IPS-NIHi11 (cell line): ENCODE measurements around the gene CNTNAP2.

Experiments used
- DNase-seq: peaks from one replicate; pipeline ENCODE4 v3.0.0; 2012; ENCODE audit warnings: mixed read lengths, low spot score

The CNTNAP2 gene

DNA sequence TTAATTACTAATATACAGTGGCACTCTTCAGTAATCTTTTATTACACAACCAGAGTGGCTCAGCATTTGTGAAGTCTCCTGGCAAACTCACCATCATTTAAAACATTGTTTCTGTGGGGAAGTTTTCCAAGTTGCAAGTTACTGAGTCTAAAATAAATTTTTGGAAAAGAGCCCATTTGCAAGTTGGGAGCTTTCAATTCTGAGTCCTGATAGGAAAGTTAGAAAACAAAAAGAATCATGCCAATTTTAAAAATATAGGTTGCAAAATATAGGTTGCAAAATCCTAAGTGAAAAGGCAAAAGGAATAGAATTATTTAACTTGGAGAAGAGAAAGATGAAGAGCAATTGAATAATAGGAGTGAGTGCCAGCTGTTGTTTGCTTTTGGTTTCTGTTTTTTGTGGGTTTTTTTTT is 2095.1 kb downstream of the CNTNAP2 start:
- DNase-seq, result no peak

DNA sequence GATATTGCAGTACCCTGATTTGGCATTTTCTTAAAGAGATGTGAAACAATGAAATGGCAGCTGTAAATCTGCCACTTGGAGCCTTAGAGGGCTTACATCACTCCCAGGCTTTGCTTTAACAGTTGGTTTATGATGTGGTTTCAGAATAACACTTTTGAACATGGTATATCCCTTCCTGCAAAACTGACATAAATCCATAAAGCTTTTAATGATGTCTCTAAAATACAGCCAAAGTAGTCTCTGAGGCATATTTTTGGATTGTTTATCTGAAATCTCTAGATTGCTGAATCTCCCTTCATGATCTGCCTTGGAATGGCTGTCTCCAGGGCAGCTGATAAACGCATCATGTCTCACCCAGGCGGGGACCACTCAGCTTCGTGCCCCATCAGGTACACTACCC is 2096.1 kb downstream of the CNTNAP2 start:
- DNase-seq, result no peak

GRCh38 chr7:148214101-148214500 is 2097.5 kb downstream of the CNTNAP2 start:
- DNase-seq, result no peak

- DNase-seq, result no peak
Measured at GRCh38 chr7:148218603-148219002, 2102.0 kb downstream of the CNTNAP2 start.

DNA sequence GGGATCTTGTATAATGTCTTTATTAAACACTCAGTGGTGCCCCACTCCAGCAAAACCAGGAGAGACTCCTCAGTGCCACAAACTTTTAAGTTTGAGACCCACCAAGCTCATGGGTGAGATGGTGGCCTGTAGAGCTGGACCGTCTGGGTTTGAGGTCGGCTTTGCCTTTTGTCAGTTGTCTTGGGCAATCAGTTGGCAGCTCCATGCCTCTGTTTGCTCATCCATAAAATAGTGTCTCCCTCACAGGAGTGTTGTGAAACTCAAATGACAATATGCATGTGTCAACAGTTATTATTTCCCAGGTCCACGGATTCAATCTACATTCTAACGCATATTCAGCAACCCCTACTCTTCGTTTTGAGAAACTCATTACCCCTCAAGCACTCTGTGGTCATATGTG is 2106.1 kb downstream of the CNTNAP2 start:
- no peak for DNase-seq

DNA sequence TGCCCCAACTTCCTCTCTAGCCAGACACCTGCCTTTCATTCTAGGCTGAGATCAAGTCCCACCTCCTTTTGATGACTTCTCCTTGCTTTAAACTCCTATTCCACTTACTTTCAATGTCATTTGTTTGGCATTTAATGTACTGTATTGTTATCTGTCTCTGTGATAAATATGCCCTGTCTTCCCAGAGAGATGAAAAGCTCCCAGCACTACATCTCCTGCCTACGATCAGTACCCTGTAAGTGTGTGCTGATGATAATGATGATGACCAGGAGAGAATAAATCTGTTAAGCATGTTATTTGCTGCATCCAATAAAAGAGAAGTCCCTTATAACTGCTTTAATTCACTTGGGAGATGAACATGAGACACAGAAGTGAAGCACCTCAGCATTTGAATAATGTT is 2106.6 kb downstream of the CNTNAP2 start:
- no peak for DNase-seq

DNA sequence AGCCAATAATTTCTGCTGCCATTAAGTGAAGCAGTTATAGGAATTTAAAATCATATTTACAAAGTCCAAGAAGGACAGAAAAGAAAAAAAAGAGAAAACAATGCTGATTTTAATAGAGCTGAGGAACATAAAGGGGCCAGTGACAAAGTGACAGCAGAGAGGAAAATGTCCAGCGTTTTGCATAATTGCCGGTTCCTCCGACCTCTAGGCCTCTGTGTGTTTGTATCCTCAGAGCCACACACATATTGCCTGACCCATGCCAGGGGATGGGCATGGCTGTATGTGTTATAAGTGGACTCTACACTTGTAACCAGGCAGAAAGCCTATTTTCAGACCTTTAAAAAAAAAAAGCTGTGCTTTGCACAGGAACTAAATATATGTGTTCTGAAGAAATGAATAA is 2107.1 kb downstream of the CNTNAP2 start:
- no peak for DNase-seq

- no peak for DNase-seq
Measured at GRCh38 chr7:148230296-148230695, 2113.7 kb downstream of the CNTNAP2 start.

- no peak for DNase-seq
Measured at GRCh38 chr7:148230883-148231282, 2114.3 kb downstream of the CNTNAP2 start.

- no peak for DNase-seq
Measured at GRCh38 chr7:148232784-148233183, 2116.2 kb downstream of the CNTNAP2 start.

DNA sequence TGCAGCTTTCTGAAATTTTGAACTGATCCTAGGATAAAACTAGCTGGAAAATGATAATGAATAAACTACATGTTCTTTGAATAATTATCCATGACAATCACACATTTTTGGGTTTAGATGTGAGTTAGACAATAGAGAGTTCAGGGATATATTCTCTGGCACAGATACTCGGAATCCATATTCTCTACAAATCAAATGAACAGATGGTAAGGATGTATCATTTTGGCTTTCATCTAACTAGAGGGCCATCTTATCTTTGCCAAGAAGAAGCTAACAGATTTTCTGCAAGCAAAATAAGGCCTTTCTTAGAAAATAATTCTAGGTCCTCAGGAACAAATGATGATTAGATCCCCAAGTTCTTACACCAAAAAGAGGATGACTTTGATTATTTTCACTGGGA is 2118.1 kb downstream of the CNTNAP2 start:
- no peak for DNase-seq

DNA sequence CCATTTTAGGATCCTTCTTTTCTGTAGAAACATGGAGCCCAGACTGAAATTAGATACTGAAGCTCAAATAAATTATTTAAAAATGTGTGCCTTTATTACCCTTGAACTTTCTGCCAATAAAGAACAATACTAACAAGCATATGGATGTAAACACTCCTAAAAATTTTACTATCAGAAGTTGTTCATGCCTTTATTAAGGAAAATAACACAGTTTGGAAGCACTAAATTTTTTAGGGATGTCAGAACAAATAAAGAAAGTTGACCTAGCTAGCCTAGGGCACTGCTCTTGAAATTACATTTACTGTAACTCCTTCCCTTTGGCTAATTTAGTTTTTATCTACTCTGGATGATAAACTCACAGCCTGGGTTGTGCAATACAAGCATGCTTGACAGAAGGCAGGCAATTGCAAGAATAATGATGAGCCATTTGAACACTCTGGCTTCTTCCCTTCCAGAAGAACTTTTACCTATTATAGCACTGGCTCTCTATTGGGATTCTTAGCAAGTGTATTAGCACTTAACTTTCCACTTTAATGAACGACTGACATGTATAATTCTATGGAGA is 2122.2 kb downstream of the CNTNAP2 start:
- no peak for DNase-seq

GRCh38 chr7:148241700-148242293 is 2125.2 kb downstream of the CNTNAP2 start:
- no peak for DNase-seq

- DNase-seq, result peak; percentile 79
Measured at GRCh38 chr7:148242294-148242821, 2125.8 kb downstream of the CNTNAP2 start.

- no peak for DNase-seq
Measured at GRCh38 chr7:148245381-148245780, 2128.8 kb downstream of the CNTNAP2 start.

- no peak for DNase-seq
Measured at GRCh38 chr7:148253629-148254028, 2137.0 kb downstream of the CNTNAP2 start.

DNA sequence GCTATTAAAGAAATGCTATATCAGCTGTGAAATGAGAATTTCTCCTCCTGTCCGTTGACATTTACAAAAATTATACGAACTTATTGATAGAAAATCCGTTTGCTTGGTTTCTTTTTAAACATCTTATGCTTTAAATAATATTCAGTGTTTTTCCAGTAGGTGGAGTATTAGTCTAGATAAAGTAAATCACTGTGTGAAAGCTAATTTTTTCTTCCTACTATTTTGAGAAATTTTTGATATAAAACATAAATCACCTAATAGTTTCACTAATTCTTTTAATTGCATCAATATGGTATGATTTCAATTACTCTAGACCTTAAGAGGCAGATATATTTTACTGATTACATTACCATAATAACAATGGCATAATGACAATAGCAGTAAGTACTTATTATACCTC is 2138.7 kb downstream of the CNTNAP2 start:
- no peak for DNase-seq

- DNase-seq, result no peak
Measured at GRCh38 chr7:148256433-148256832, 2139.8 kb downstream of the CNTNAP2 start.

DNA sequence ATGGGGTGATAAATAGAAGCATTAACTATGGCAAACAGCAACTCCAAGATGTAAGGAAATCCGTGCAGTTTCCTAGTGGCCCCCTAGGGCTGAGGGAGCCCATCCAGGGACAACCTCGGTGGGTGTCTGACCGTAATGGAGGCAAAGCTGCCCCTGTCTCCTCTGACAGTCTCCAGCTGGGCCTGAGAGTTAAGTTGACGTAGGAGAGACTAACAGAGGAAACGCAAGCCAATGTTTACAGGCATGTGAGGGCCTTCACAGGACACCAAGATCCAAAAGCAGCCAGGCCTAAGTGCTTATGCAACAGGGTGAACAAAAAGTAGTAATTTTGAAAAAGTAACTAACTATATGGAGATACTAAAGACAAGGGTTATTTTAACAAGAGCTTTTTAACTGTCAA is 2144.0 kb downstream of the CNTNAP2 start:
- no peak for DNase-seq

- DNase-seq, result no peak
Measured at GRCh38 chr7:148261523-148261922, 2144.9 kb downstream of the CNTNAP2 start.

DNA sequence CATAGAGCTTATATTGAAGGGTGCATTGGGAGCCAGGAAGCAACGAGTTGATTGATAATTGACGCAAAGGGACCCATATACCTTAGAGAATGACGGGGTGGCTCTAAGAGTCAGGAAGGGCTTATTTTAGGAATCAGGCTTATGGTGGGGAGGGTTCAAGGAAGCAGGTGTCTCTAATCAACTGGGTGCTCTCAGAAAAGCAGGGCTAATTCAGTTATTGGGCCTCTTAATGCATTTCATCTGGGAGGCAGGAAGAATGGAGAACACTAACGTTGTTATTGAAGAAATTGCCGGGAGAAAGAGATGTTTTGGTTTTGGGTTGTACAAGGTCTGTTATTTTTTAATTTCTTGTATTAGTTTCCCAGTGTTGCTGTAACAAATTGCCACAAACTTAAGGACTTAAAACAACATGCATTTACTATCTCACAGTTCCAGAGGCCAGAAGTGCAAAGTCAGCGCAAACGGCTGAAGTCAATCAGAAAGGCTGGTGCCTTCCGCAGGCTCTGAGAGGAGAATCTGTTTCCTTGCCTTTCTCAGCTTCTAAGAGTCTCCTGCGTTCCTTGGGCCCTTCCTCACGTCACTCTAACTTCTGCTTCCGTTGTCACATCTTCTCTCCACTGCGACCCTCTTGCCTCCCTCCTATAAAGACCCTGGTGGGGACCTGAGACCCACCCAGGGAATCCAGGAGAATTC is 2145.5 kb downstream of the CNTNAP2 start:
- no peak for DNase-seq

- DNase-seq, result peak; percentile 78
Measured at GRCh38 chr7:148262721-148263229, 2146.2 kb downstream of the CNTNAP2 start.

DNA sequence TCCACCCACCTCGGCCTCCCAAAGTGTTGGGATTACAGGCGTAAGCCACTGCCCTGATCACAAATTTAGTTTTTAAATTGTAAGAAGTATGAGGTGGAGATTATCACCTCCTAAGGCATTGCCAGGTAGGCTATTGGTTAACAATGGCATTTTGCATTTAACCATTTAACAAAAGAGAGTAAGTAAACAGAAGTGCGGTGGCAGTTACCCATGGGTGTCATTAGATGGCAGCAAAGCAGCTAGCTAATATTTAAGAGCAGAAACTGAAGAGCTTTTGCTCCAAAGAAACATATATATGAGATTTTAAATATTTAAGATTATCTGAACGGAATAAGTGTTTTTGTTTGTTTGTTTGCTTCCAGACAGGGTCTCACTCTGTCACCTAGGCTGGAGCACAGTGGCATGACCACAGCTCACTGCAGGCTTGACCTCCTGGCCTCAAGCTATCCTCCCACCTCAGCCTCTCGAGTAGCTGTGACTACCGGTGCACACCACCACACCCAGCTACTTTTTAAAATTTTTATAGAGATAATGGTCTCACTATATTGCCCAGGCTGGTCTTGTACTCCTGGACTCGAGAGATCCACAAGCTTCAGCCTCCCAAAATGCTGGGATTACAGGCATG is 2148.4 kb downstream of the CNTNAP2 start:
- DNase-seq, result peak; percentile 49
